ENCODE data around the gene MED12L.

Gene MED12L

GRCh38 chr3:151166161-151166560 lies 80.7 kb downstream of the MED12L start:
- DNase-seq = no peak
- intact Hi-C loops (cut with DNase I) = loop anchor here (5.0 kb wide), 1 partner anchor 116 kb away; no protein-coding TSS in a partner anchor

GRCh38 chr3:151168269-151169094 lies 83.0 kb downstream of the MED12L start:
- peak; percentile 65 to 91 (median 80) for DNase-seq
- intact Hi-C loops (cut with DNase I) = loop anchor here (5.0 kb wide), 1 partner anchor 114 kb away; no protein-coding TSS in a partner anchor

DNA sequence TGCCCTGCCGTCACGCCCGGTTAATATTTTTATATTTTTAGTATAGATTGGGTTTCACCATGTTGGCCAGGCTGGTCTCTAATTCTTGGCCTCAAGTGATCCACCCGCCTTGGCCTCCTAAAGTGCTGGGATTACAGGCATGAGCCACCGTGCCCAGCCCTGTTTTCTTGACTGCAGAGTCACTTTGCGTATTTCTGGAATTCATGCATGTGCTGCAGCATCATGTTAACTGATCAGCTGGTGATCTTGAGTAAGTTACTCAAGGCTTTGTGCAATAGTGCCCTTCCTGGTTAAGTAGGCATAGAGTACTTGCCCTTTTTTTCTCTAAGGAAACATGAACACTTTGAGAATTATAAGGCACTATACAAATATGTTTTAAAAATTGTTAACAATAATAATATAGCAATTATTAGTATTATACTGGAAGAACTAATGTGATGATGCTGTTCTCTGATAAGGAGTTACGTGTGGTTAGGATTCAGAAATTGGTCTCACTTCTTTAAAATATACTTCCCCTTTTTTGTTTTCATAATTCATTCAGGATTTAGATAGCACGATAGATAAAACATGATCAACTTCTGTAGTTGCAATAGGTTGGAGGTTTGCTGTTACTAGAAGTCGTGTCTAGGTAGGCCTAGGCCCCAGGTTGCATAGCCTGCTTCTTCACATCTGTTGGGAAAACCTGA lies 83.9 kb downstream of the MED12L start:
- intact Hi-C loops (cut with DNase I) = loop anchor here (5.0 kb wide), 1 partner anchor 113 kb away; no protein-coding TSS in a partner anchor
- DNase-seq = no peak

DNA sequence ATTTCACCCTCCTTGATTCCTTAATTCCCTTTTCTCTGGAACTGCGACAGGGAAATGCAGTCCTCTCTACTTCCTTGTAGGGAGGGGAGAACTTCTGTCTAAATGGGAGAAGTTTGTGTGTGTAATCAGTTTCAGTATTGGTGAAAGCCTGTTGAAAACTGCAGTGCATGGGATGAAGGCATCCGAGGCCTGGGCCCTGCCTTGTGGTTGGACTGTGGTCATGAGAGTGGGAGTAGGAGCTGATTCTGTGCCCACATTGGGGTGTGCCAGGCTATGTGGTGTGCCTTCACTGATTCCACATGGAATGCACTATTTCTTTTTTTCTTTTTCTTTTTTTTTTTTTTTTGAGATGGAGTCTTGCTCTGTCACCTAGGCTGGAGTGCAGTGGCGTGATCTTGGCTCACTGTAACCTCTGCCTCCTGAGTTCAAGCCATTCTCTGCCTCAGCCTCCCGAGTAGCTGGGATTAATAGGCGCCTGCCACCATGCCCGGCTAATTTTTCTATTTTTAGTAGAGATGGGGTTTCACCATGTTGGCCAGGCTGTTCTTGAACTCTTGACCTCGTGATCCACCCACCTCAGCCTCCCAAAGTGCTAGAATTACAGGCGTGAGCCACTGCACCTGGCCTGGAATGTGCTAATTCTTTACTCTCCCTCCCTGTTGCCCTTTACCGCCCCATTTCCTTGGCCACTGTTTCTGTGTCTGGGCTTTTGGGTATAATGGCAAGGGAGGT lies 84.7 kb downstream of the MED12L start:
- DNase-seq = peak in 28 of 42 donors; percentile 13 to 68 (median 31)
- intact Hi-C loops (cut with DNase I) = loop anchor here (5.0 kb wide), 1 partner anchor 112 kb away; no protein-coding TSS in a partner anchor

- peak in 1 of 42 donors; percentile 18 for DNase-seq
- intact Hi-C loops (cut with DNase I) = no loop called here
Measured at GRCh38 chr3:151171145-151171757, 85.8 kb downstream of the MED12L start.

DNA sequence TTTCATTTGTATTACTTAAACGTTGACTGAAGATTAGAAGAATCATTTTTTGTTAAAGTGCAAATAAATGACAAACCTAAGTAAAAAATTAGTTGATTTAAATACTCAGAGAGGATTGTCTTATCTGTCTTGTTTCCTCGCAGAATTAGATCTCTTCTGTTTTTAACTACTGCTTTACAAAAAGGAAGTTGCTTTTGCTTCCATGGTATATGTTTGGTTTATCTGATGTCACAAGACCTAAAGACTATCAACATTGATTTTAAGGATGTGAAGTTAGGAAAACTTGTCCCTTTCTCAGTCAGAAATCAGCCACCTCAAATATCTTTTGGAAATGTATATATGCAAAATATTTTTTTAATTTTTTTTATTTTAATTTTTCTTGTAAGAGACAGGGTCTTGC lies 88.9 kb downstream of the MED12L start:
- intact Hi-C loops (cut with DNase I) = no loop called here

DNA sequence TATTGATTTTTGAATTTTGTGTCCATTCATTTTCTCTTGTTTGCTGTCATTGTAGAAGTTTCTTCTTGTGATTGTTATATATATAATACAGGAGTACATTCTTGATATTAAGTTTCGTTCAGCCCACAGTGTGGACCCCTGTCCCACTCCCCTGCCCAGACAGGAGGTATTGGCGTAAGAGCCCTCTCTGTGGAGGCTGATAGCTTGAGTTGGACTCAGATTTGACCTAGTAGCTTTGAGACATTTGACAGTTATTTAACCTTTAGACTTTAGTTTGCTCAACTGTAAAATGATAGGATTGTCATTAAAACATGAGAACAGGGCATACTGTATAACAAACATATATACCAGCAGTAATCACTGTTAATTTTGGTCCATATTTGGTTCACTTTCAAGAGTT lies 90.5 kb downstream of the MED12L start:
- intact Hi-C loops (cut with DNase I) = no loop called here

More for the DNA sequence above, 88.9 kb downstream of the MED12L start:
- no peak for DNase-seq

GRCh38 chr3:151178208-151178845 lies 92.9 kb downstream of the MED12L start:
- DNase-seq = no peak
- intact Hi-C loops (cut with DNase I) = no loop called here

More for the DNA sequence above, 90.5 kb downstream of the MED12L start:
- no peak for DNase-seq

DNA sequence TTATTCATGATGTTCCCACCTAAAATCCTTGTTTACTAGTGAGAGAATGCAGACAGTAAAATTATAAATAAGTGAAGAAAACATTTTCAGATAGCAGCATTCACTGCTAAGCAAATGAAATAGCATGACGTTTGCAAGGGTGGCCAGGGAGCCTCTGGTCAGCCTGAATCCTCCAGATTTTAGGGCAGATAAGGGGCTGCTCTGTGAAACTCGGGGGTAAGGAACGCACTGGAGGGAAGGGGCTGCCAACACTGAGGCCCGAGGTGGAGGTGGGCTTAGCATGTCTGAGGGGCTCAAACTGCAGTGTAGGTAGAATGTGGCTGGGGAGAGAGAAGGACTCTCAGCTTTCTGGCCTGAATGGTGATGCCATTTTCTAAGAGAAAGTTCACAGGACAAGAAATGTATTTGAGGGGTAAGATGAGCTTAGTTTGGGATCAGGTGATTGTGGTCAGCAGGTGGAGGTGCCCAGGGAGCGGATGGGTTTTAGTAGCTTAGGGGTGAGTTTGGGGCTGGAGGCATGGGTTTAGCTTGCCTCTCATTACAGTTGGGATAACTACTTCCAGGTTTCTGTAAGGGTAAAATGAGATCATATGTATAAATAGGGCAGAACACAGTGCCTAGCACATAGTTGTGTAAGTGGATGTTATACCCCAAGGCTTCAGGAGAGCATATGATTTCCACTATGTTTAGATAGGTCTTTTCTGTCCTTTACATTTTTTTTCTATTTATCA lies 97.0 kb downstream of the MED12L start:
- intact Hi-C loops (cut with DNase I) = no loop called here

DNA sequence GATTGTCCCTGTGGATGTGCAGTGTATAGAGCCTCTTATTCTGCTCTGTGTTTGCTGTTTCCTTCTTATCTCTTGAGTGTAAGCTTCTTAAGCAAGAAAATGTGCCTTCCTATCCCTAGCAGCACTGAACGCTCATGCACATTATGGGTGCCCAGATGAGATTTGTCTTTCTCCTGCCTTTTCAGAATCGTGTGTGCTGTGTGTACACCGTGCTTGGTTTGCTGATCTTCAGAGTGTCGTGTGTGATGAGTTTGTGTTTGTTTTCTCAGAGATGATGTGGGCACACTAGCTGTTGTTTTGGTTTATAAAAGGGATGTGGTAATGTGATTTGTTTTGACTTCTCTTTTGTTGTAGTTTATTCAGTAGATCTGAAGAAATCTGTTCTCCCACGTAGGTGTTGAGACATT lies 97.8 kb downstream of the MED12L start:
- no peak for DNase-seq
- intact Hi-C loops (cut with DNase I) = no loop called here

More for the DNA sequence above, 97.0 kb downstream of the MED12L start:
- DNase-seq = no peak

- no peak for DNase-seq
- intact Hi-C loops (cut with DNase I) = no loop called here
Measured at GRCh38 chr3:151191095-151191494, 105.6 kb downstream of the MED12L start.

DNA sequence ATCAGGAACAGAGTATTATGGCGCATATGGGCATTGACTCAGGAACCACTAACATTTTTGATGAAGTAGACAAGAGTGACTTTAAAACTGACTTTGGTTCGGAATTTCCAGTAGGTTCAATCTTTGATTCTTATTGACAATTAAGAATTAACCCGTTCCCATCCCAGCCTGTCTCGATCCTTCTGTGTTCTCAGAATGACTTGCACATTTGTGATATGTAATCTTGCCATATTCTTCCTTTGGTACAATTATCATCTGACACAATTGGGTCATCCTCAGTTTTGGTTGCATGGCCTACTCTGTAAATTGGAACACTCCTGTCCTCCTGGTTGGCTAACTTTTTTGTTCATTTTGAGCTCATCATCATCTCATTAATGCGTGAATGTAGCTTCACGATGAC lies 107.1 kb downstream of the MED12L start:
- no peak for DNase-seq
- intact Hi-C loops (cut with DNase I) = no loop called here

- intact Hi-C loops (cut with DNase I) = no loop called here
- no peak for DNase-seq
Measured at GRCh38 chr3:151195826-151196225, 110.4 kb downstream of the MED12L start.

DNA sequence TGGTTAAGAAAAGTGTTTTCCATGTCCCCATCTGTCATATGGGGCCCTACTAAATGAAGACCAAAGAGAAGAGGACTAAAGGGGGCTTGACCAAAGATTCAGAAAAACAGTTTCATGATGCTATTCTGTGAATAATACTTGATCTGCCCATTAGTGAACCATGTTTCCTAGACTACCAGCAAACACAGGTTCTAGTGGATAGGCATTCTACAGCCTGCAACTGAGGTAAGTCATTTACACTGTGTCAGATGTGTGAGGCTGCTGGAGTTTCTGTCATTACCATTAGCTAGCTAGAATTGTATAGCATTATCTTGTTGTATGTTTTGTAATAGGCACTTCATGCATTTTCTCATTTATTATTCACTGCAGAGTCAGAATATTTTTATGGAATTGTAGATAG lies 111.0 kb downstream of the MED12L start:
- intact Hi-C loops (cut with DNase I) = no loop called here
- DNase-seq = no peak

DNA sequence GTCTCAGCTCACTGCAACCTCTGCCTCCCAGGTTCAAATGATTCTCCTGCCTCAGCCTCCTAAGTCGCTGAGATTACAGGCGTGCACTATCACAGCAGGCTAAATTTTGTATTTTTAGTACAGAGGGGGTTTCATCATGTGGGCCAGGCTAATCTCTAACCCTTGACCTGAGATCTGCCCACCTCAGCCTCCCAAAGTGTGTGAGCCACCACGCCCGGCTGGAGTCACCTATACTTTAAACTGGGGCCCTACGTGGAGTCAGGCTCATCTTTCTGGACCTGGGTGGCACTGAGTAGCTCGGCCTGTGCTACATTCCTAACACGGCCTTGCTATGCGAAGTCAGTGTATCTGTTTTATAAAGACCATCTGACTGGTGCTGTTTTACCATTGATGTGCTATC lies 111.8 kb downstream of the MED12L start:
- intact Hi-C loops (cut with DNase I) = no loop called here
- DNase-seq = no peak

DNA sequence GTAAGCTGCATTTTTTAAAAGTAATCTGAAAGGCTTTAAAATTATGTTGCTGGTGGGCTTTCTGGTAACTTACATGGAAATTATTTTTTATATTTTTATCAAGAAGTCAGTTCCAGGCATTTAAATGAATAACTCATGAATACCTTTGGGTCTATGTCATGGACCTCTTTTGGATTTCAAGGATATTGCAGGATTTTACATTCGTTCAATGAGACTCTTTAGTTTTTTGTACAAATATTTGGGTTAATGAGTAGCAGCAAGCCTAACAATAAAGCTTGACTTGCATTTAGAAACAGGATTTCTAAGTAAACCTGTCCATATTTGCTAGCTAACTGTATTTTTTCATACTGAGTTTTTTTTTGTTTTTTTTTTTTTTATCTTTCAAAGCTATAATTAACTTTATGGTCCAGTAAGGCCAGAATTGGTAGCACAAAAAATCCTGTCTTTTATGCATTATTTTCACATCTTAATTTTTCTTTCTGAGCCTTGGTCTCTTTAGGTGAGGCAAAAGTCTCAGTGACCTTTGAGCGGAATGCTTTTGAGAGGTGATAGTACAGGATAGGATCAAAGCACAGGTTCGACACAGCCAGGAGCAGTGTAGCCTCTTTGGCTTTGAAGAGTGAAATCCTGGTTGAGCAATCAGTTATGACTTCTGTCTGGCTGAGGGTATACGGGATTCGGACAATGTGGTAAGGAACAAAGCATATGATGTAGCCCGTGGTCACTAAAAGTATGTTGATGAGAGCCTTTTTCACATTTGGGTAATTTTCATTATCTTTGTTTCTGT lies 112.7 kb downstream of the MED12L start:
- no peak for DNase-seq
- intact Hi-C loops (cut with DNase I) = no loop called here

DNA sequence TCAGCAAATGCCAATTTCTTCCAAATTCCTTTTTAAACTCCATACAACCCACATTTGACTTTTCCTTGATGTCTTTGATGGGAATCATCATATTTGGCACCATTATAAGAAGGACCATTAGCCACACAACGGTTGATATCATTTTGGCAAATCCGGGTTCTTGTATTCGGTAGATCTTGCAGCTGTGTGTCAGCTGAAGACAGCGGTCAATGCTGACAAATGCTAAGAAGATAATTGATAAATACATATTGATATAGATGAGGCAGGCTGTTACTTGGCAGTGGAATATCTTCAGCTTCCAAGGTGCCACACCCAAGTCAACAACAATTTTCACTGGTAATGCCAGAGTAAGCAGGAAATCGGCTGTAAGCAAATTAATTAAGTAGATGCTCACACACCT lies 113.4 kb downstream of the MED12L start:
- intact Hi-C loops (cut with DNase I) = no loop called here
- DNase-seq = no peak
